Lung (tissue), 12 donors: ENCODE measurements around the gene SPDYA. TPM values are rescaled to one million over a fixed set of nuclear protein-coding genes. Genes with fewer than 3 reads are reported as not detected.

Experiments used
- ATAC-seq: fragments of 200-7000 bp; cut with Tn5 transposase; one replicate; pipeline ENCODE4 v1.9.1; 2020; ENCODE audit warnings: moderate number of reproducible peaks; ENCODE audit not compliant: insufficient read depth, low FRiP score
- DNase-seq, 3 donors: peaks; one replicate each; pipeline ENCODE4 v3.0.0-alpha.2; 2013 to 2017
- H3K27ac ChIP-seq, 2 donors: one replicate each; pipeline ENCODE4 v1.5.1; 2013; ENCODE audit warnings: mild to moderate bottlenecking in 2 of 2, moderate library complexity in 2 of 2, control low read depth in 1 of 2, inconsistent platforms in 1 of 2, low read depth in 1 of 2, low read length in 1 of 2
- H3K27me3 ChIP-seq, 3 donors: one replicate each; pipeline ENCODE4 v1.5.1; 2013; ENCODE audit warnings: low read length in 2 of 3; ENCODE audit not compliant: control insufficient read depth in 3 of 3, insufficient read depth in 3 of 3
- H3K36me3 ChIP-seq, 4 donors: one replicate each; pipeline ENCODE4 v1.5.1; 2013; ENCODE audit warnings: low read length in 4 of 4, mild to moderate bottlenecking in 1 of 4, moderate library complexity in 1 of 4; ENCODE audit not compliant: control insufficient read depth in 4 of 4, insufficient read depth in 4 of 4
- H3K4me1 ChIP-seq, 5 donors: one replicate each; pipeline ENCODE4 v1.5.1; 2013; ENCODE audit warnings: low read length in 5 of 5, mild to moderate bottlenecking in 2 of 5, moderate library complexity in 1 of 5; ENCODE audit not compliant: control insufficient read depth in 5 of 5, insufficient read depth in 5 of 5
- H3K4me3 ChIP-seq: one replicate; pipeline ENCODE4 v1.5.1; 2013; ENCODE audit warnings: mild to moderate bottlenecking, control low read depth, moderate library complexity
- H3K9ac ChIP-seq, 2 donors: one replicate each; pipeline ENCODE4 v1.5.1; 2013; ENCODE audit warnings: low read length in 2 of 2, control low read depth in 1 of 2; ENCODE audit not compliant: insufficient read depth in 1 of 2
- H3K9me3 ChIP-seq, 4 donors: one replicate each; pipeline ENCODE4 v1.5.1; 2013; ENCODE audit warnings: low read length in 3 of 4, mild to moderate bottlenecking in 1 of 4, moderate library complexity in 1 of 4; ENCODE audit not compliant: control insufficient read depth in 4 of 4, insufficient read depth in 3 of 4
- WGBS, 2 donors: extraction: QIAGEN DNeasy Blood & Tissue Kit; methylation state at CpG; one replicate each; pipeline ENCODE4 v1.1.7; 2013; 5-methylcytosine and 5-hydroxymethylcytosine counted together
- polyA plus RNA-seq, 2 donors: library from polyadenylated mRNA; stranded (reverse); fragments of 200-250 nt; gene quantifications; one replicate each; pipeline ENCODE4 v1.2.1, GENCODE V29; 2013
- total RNA-seq, 2 donors: library from RNA; depleted of rRNA in 1 of 2; stranded (reverse); fragments of >200 nt in 1 of 2; gene quantifications; one replicate each; pipeline ENCODE4 v1.2.1, GENCODE V29; 2014 to 2021
- TF ChIP-seq, protein P1 (sequence below): IDR thresholded peaks from 2 replicates; pipeline ENCODE4 v1.5.1; 2012; ENCODE audit warnings: mild to moderate bottlenecking; ENCODE audit errors: control extremely low read depth, extremely low read depth
- donor health status: control.
- donor health status: control.
- donor health status: Bipolar disorder and iron deficiency.
- donor health status: healthy.
- donor health status: DM: yes; HTN: yes; CAD: no.

Gene SPDYA
- total and polyA plus RNA-seq, 4 donors: 0.10 to 6.9 (median 0.62) TPM

DNA sequence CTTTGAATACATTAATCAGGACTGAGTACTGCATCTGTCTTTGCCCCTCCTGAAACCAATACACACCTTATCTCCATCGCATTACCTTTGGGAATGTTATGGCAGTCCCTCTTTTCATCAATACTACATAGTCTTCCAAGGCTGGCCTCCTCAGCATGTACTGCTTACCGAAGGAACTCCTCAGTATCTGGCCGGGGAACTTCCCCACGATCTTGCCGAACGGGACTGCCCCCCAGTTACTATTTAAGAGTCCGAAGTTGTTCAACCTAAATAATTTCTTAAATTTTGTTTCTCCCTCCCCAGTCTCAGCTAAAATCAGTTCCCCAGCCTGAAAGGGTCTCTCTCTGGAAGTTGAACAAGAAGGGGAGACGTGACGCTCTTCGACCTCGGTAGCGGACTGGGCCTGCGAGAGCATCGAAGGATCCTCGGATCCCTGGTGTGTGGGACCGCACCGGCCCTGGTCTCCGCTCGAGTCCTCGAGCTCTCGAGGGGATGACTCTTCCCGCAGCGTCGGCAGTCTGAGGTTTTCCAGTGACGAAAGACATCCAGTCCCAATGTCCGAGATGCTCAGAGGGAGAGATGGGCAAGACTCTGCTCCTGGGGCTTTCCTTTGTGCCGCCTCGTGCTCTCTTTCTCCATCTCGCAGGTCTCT, 59.0 kb downstream of the SPDYA start:
- WGBS, 2 donors: 0% methylated on average over 29 of the region's 29 CpGs
- TF ChIP-seq, protein P1, sequence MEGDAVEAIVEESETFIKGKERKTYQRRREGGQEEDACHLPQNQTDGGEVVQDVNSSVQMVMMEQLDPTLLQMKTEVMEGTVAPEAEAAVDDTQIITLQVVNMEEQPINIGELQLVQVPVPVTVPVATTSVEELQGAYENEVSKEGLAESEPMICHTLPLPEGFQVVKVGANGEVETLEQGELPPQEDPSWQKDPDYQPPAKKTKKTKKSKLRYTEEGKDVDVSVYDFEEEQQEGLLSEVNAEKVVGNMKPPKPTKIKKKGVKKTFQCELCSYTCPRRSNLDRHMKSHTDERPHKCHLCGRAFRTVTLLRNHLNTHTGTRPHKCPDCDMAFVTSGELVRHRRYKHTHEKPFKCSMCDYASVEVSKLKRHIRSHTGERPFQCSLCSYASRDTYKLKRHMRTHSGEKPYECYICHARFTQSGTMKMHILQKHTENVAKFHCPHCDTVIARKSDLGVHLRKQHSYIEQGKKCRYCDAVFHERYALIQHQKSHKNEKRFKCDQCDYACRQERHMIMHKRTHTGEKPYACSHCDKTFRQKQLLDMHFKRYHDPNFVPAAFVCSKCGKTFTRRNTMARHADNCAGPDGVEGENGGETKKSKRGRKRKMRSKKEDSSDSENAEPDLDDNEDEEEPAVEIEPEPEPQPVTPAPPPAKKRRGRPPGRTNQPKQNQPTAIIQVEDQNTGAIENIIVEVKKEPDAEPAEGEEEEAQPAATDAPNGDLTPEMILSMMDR: no peak
- Histone ChIP-seq H3K36me3 (peaks cover 0 to 6% (median 2%) of the 10 kb centered on the region in 4 donors), H3K4me1 (peaks cover 6 to 17% (median 9%) of the 10 kb centered on the region in 5 donors), H3K4me3 (peak overlapping the region; percentile 61), H3K9ac (peak overlapping the region; percentile 84 to 96), H3K9me3 (no peaks in the 10 kb centered on the region), H3K27me3 (no peaks in the 10 kb centered on the region), H3K27ac (peak overlapping the region; percentile 75 to 89)
- ATAC-seq (peak; percentile 21), DNase-seq (no peak)

- ATAC-seq (peak; percentile 99), DNase-seq (peak; percentile 96 to 99 (median 97))
- 0% methylated on average over 57 of the region's 57 CpGs for WGBS, 2 donors
- TF ChIP-seq, protein P1: peak; percentile 2
- H3K27me3 ChIP-seq: no peaks in the 10 kb centered on the region
- H3K4me3 ChIP-seq: peak within 1 kb of the TSS; percentile 61
- H3K27ac ChIP-seq: peak within 1 kb of the TSS; percentile 75 to 89
- H3K36me3 ChIP-seq: peaks cover 0 to 6% (median 2%) of the 10 kb centered on the region in 4 donors
- H3K9ac ChIP-seq: peak within 1 kb of the TSS; percentile 84 to 96
- H3K9me3 ChIP-seq: no peaks in the 10 kb centered on the region
- H3K4me1 ChIP-seq: peaks cover 6 to 17% (median 9%) of the 10 kb centered on the region in 5 donors
Observed at GRCh38 chr2:28870146-28870891, 59.7 kb downstream of the SPDYA start, which contains the start of gene TRMT61B. Gene TRMT61B, minus strand, starts transcription at chr2:28870309. Its CDS starts 32 bp downstream, at chr2:28870277.

- TF ChIP-seq, protein P1: no peak
- 78 to 85% methylated on average over 2 to 3 of the region's 3 CpGs for WGBS, 2 donors
- Histone ChIP-seq H3K9me3 (no peaks in the 10 kb centered on the region), H3K9ac (no peak overlapping the region), H3K4me3 (no peak overlapping the region), H3K27ac (no peak overlapping the region), H3K4me1 (peaks cover 6 to 17% (median 9%) of the 10 kb centered on the region in 5 donors), H3K36me3 (peaks cover 0 to 6% (median 2%) of the 10 kb centered on the region in 4 donors), H3K27me3 (peaks cover 0 to 5% (median 0%) of the 10 kb centered on the region in 3 donors)
- ATAC-seq (no peak), DNase-seq (no peak)
Observed at GRCh38 chr2:28871620-28872019, 61.0 kb downstream of the SPDYA start.
